OCI-LY7 (cell line): ENCODE measurements around the gene KPNA1. TPM values are rescaled to one million over a fixed set of nuclear protein-coding genes. Genes with fewer than 3 reads are reported as not detected.

ENCODE experiments used
- BruUV-seq: library from RNA; stranded (reverse); fragments of 400-500 nt; replicated peaks from 2 replicates; lab custom pipeline; 2021; lab: Mats Ljungman, UMichigan
- CTCF ChIA-PET: fragments of 300-600 bp; sonication (Branson Sonifier 250); formaldehyde crosslinking; loops from one replicate; lab custom pipeline; 2022; ENCODE audit warnings: antibody characterized with exemption; ENCODE audit not compliant: unreplicated experiment; lab: Charles Lee
- POLR2A ChIA-PET: fragments of 300-600 bp; sonication (Branson Sonifier 250); formaldehyde crosslinking; loops from one replicate; lab custom pipeline; 2022; ENCODE audit warnings: antibody characterized with exemption; lab: Charles Lee
- DNase-seq: peaks from one replicate; pipeline ENCODE4 v3.0.0-alpha.2; 2015; ENCODE audit warnings: low spot score
- H2AFZ ChIP-seq: fragments of 200-600 bp; sonication (generic), shearing (Covaris generic); 2 replicates; pipeline ENCODE4 v1.6.1; 2014; ENCODE audit warnings: mild to moderate bottlenecking, antibody characterized with exemption, low read length, moderate library complexity
- H3K27ac ChIP-seq: fragments of 200-600 bp; sonication (generic); 2 replicates; pipeline ENCODE4 v1.5.1; 2014; ENCODE audit warnings: mixed run types, low read depth, mild to moderate bottlenecking, moderate library complexity, low read length, inconsistent platforms; ENCODE audit not compliant: poor library complexity, severe bottlenecking
- H3K36me3 ChIP-seq: fragments of 200-600 bp; sonication (generic); 2 replicates; pipeline ENCODE4 v1.6.1; 2014; ENCODE audit warnings: mild to moderate bottlenecking, antibody characterized with exemption, low read length, moderate library complexity, mixed read lengths; ENCODE audit not compliant: insufficient read depth
- H3K4me1 ChIP-seq: fragments of 200-600 bp; sonication (generic); 2 replicates; pipeline ENCODE4 v1.5.1; 2014; ENCODE audit warnings: mild to moderate bottlenecking, low read length; ENCODE audit not compliant: insufficient read depth, poor library complexity, severe bottlenecking
- H3K4me2 ChIP-seq: fragments of 200-600 bp; sonication (generic); 2 replicates; pipeline ENCODE4 v1.6.1; 2014; ENCODE audit warnings: mild to moderate bottlenecking, low read length
- H3K4me3 ChIP-seq: fragments of 200-600 bp; sonication (generic); 2 replicates; pipeline ENCODE4 v1.5.1; 2014; ENCODE audit warnings: mild to moderate bottlenecking, low read depth, low read length; ENCODE audit not compliant: poor library complexity, severe bottlenecking
- H3K79me2 ChIP-seq: fragments of 200-600 bp; sonication (generic); 2 replicates; pipeline ENCODE4 v1.6.1; 2016; ENCODE audit warnings: low read depth, mild to moderate bottlenecking, low read length, moderate library complexity, mixed read lengths; ENCODE audit not compliant: insufficient read depth
- H3K9me2 ChIP-seq: fragments of 200-600 bp; sonication (generic); 2 replicates; pipeline ENCODE4 v1.6.1; 2016; ENCODE audit warnings: mild to moderate bottlenecking, low read length, mixed read lengths; ENCODE audit not compliant: insufficient read depth
- H3K9me3 ChIP-seq: fragments of 200-600 bp; sonication (generic); 2 replicates; pipeline ENCODE4 v1.6.1; 2014; ENCODE audit warnings: mild to moderate bottlenecking, mixed run types, low read length, mixed read lengths
- H4K20me1 ChIP-seq: fragments of 200-600 bp; sonication (generic); 2 replicates; pipeline ENCODE4 v1.6.1; 2014; ENCODE audit warnings: mild to moderate bottlenecking, antibody characterized with exemption, low read length, moderate library complexity, mixed read lengths; ENCODE audit not compliant: insufficient read depth
- CTCF ChIP-seq: fragments of 200-600 bp; sonication (generic); conservative IDR thresholded peaks from 2 replicates; pipeline ENCODE4 v1.5.1; 2014; ENCODE audit warnings: mild to moderate bottlenecking, antibody characterized with exemption, low read length, moderate library complexity, mixed read lengths
- EZH2phosphoT487 ChIP-seq: fragments of 200-600 bp; sonication (generic); IDR thresholded peaks from 2 replicates; pipeline ENCODE4 v1.6.1; 2018; ENCODE audit warnings: low read depth, borderline replicate concordance, mild to moderate bottlenecking, mixed run types, antibody characterized with exemption, low read length, moderate library complexity, mixed read lengths
- intact Hi-C: fragments of 100-400 bp; cut with micrococcal nuclease; formaldehyde crosslinking; loops from one replicate; pipeline ENCODE4 v1.10.0; 2022; ENCODE audit not compliant: unreplicated experiment
- total RNA-seq, 2 experiments: library from RNA; depleted of rRNA in 1 of 2; stranded (reverse); fragments of >200 nt in 1 of 2; shearing (Covaris generic) in 1 of 2; gene quantifications; 2 replicates each; pipeline ENCODE4 v1.2.3, GENCODE V29; 2014 to 2022

The KPNA1 gene
- total RNA-seq, 2 experiments from 2014 or later, result 20.0 to 77.5 TPM

- no peak for DNase-seq
- CTCF ChIA-PET, result no interaction called here
- peaks cover 24% of the 10 kb centered on the region for H4K20me1 ChIP-seq
- H3K9me3 ChIP-seq, result no peaks in the 10 kb centered on the region
- no TSS peak for BruUV-seq
- no peaks in the 10 kb centered on the region; the same call in none of the 2 replicates for H3K79me2 ChIP-seq
- no peak for TF ChIP-seq CTCF
- no peak for TF ChIP-seq EZH2phosphoT487
- no peak overlapping the region for H3K4me3 ChIP-seq
- no peak overlapping the region for H2AFZ ChIP-seq
- intact Hi-C loops, result no loop called here
- H3K9me2 ChIP-seq, result no peaks in the 10 kb centered on the region
- POLR2A ChIA-PET, result interaction anchor here (0.6 kb wide), 1 partner anchor 50 kb away, joined by 7 read pairs; no protein-coding TSS in a partner anchor
- no peaks in the 10 kb centered on the region for H3K4me1 ChIP-seq
- H3K4me2 ChIP-seq, result no peak overlapping the region
- no peak overlapping the region for H3K27ac ChIP-seq
- peaks cover 58% of the 10 kb centered on the region for H3K36me3 ChIP-seq
Measured at GRCh38 chr3:122488262-122488973, 26.3 kb downstream of the KPNA1 start.

- BruUV-seq, result no TSS peak
Measured at GRCh38 chr3:122484985-122485384, 29.8 kb downstream of the KPNA1 start.

More at GRCh38 chr3:122484985-122485384, 29.8 kb downstream of the KPNA1 start:
- no peak for DNase-seq
- POLR2A ChIA-PET, result interaction anchor here (0.7 to 1.5 kb wide), 2 partner anchors 19 to 156 kb away, joined by 6 to 7 read pairs; no protein-coding TSS in a partner anchor
- H3K9me3 ChIP-seq, result no peaks in the 10 kb centered on the region
- H4K20me1 ChIP-seq, result peaks cover 24% of the 10 kb centered on the region
- no peaks in the 10 kb centered on the region for H3K9me2 ChIP-seq
- no peak overlapping the region for H3K4me2 ChIP-seq
- TF ChIP-seq EZH2phosphoT487, result no peak
- TF ChIP-seq CTCF, result no peak
- H2AFZ ChIP-seq, result no peak overlapping the region
- intact Hi-C loops, result no loop called here
- no peaks in the 10 kb centered on the region for H3K4me1 ChIP-seq
- peaks cover 20% of the 10 kb centered on the region; the same call in 1 of the 2 replicates for H3K79me2 ChIP-seq
- CTCF ChIA-PET, result no interaction called here
- H3K36me3 ChIP-seq, result peaks cover 30% of the 10 kb centered on the region; the same call in 1 of the 2 replicates
- no peak overlapping the region for H3K27ac ChIP-seq
- no peak overlapping the region for H3K4me3 ChIP-seq
